ENCODE results near the gene TMUB2.

- TF ChIP-seq POLR2A (IDR thresholded peaks at IDR 0.05) (peak; percentile 46 to 64 (median 54)), CTCF (IDR thresholded peaks at IDR 0.05) (no peak)
Measured at GRCh38 chr17:44221084-44221861, 34.5 kb downstream of the TMUB2 start.
